HG02623 (cell line): Measurements from ENCODE around the gene DNAJC11.
"Not testable (repeated sequence)": the region's sequence is repeated elsewhere in the genome, so short reads cannot be mapped to it uniquely, and the experiment has no call there.

Experiments used
- ATAC-seq: cut with Tn5 transposase; IDR thresholded peaks from one replicate; pipeline ENCODE4 v1.9.1; 2021; ENCODE audit warnings: moderate library complexity; ENCODE audit not compliant: unreplicated experiment

DNAJC11 gene

GRCh38 chr1:6695868-6696267, 5.7 kb downstream of the DNAJC11 start:
- no peak for ATAC-seq

GRCh38 chr1:6694121-6694713, 7.4 kb downstream of the DNAJC11 start:
- no peak for ATAC-seq

DNA sequence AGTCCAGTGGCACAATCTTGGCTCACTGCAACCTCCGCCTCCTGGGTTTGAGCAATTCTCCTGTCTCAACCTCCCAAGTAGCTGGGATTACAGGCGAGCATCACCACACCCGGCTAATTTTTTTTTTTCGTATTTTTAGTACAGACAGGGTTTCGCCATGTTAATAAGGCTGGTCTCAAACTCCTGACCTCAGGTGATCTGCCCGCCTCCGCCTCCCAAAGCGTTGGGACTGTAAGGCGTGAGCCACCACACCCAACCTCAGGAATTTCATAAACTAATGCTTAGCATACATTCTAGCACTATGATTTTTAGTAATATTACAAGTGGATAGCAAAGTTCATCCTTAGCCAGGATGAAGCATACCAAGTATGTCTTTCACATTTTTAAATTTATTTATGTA, 8.7 kb downstream of the DNAJC11 start:
- no peak for ATAC-seq

DNA sequence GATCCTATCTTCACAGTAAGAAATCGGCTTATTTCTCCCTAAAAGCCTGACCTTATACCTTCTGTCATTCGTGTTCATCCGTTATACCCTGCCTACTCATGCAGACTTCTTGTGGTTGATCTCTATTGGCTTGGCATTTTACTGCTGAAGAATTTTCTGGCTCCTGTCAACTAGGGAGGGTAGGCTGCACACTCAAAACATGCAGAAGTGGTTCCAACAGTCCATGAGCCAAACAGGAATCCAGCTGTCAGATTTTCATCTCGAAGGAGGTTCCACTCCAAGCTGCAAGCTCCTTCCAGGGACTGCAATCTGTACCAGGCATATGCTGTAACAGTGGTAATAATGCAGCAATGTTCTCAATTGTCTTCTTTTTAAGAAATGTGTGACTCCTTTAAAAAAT, 10.1 kb downstream of the DNAJC11 start:
- ATAC-seq = no peak

GRCh38 chr1:6690186-6690585, 11.4 kb downstream of the DNAJC11 start:
- no peak for ATAC-seq

DNA sequence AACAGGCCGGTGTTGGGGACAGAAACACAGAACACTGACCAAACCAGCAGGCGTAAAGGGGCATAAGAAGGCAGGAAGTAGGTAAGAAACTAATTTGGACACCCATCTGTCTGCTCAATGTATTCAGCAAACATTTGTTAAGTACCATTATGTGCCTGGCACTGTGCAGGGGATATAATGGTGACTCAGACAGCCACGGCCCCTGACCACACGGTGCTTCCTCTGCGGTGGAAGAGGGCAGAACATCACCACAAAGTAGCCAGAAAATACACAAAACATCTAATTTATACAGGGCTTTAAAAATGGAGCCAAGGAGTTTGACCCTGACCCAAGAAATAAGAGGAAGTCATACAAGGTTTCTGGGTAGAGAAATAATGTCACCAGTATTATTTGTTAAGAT, 12.9 kb downstream of the DNAJC11 start:
- no peak for ATAC-seq

- ATAC-seq = no peak
These were observed 13.6 kb downstream of the DNAJC11 start for GRCh38 chr1:6688001-6688400.

DNA sequence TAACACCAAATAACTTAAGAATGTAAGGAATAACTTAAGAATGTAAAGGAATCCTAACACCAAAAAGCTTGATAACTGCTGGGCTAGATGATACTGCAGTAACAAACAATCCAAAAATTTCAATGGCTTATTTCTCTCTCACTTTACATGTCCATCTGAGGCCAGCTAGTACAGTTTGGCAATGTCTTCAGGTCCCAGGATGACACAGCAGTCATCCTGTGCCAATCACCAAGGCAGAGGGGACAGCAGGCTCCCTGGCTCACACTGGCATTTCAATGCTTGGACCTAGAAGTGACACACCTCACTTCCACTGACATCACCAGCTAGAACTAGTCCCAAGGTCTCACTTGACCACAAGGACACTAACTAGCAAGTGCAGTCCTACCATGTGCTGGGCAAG, 15.3 kb downstream of the DNAJC11 start:
- ATAC-seq = no peak

GRCh38 chr1:6685381-6685780, 16.2 kb downstream of the DNAJC11 start:
- ATAC-seq = no peak

DNA sequence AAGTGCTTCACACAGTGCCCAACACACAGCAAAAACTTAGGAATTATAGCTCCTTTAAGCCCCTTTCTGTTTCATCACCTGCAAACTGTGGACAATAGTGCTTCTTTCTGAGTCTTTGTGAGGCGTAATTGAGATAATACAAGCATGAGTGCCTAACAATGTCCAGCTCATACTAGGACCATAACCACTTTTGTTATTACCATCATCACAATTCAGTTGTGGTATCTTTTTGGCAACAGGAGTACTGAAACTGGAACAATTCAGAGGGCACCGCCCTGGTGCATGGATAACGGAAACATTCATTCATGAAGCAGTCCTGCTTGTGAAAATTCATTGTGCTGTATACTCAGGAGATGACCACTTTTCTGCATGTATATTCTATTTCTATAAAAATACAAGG, 18.2 kb downstream of the DNAJC11 start:
- no peak for ATAC-seq

GRCh38 chr1:6675941-6676340, 25.7 kb downstream of the DNAJC11 start:
- ATAC-seq = no peak

GRCh38 chr1:6674771-6675170, 26.8 kb downstream of the DNAJC11 start:
- ATAC-seq = no peak

- no peak for ATAC-seq
These were observed 27.7 kb downstream of the DNAJC11 start for GRCh38 chr1:6673816-6674398.

- ATAC-seq = no peak
These were observed 29.1 kb downstream of the DNAJC11 start for GRCh38 chr1:6672558-6672957.

GRCh38 chr1:6668503-6668902, 33.1 kb downstream of the DNAJC11 start:
- no peak for ATAC-seq

GRCh38 chr1:6667139-6667538, 34.5 kb downstream of the DNAJC11 start:
- ATAC-seq = no peak

GRCh38 chr1:6666696-6667095, 34.9 kb downstream of the DNAJC11 start:
- ATAC-seq = no peak

DNA sequence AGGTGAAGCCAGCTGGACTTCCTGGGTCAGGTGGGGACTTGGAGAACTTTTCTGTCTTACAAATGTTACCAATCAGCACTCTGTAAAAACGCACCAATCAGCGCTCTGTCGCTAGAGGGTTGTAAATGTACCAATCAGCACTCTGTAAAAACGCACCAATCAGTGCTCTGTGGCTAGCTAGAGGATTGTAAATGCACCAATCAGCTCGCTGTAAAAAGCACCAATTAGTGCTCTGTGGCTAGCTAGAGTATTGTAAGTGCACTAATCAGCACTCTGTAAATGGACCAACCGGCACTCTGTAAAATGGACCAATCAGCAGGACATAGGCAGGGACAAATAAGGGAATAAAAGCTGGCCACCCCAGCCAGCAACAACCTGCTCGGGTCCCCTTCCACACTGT, 39.1 kb downstream of the DNAJC11 start:
- ATAC-seq = not testable (repeated sequence)

GRCh38 chr1:6660415-6661049, 41.1 kb downstream of the DNAJC11 start:
- no peak for ATAC-seq

- no peak for ATAC-seq
These were observed 43.1 kb downstream of the DNAJC11 start for GRCh38 chr1:6658359-6659060.

DNA sequence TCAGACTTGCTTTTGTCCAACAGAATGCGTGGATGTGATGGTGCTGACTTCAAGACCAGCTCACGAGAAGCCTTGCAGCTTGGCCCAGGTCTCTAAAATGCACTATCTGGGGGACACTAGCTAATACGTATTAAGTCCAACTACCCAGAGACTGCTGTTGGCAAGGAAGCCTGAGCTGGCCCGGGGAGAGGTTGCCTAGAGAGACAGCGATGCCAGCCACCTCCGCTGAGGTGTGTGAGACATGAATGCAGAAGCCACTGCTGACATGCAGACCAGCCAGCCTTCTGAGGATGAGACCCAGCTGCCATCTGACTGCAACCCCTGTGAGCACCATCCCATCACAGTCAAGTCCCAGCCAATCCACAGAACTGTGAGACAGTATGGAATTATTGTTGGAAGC, 44.5 kb downstream of the DNAJC11 start:
- no peak for ATAC-seq
